ENCODE results near the gene LRRC9.

- TF ChIP-seq POLR2A (IDR thresholded peaks at IDR 0.05) (no peak), CTCF (IDR thresholded peaks at IDR 0.05) (no peak)
These were observed 169.3 kb downstream of the LRRC9 start for GRCh38 chr14:60089221-60089620.
